Neural progenitor cell (in vitro differentiated cells): ENCODE results near the gene MMP14.

ENCODE experiments used
- EZH2 ChIP-seq: fragments of 200-600 bp; sonication (generic); IDR thresholded peaks from 2 replicates; pipeline ENCODE4 v1.6.1; 2017; ENCODE audit warnings: antibody characterized with exemption, mild to moderate bottlenecking, moderate library complexity
- EZH2phosphoT487 ChIP-seq: fragments of 200-600 bp; sonication (generic); IDR thresholded peaks from 2 replicates; pipeline ENCODE4 v1.6.1; 2017; ENCODE audit warnings: antibody characterized with exemption
- TF ChIP-seq, protein P1 (sequence below): fragments of 200-600 bp; sonication (generic); IDR thresholded peaks from 2 replicates; pipeline ENCODE4 v1.5.1; 2017; ENCODE audit warnings: antibody characterized with exemption, mild to moderate bottlenecking

DNA sequence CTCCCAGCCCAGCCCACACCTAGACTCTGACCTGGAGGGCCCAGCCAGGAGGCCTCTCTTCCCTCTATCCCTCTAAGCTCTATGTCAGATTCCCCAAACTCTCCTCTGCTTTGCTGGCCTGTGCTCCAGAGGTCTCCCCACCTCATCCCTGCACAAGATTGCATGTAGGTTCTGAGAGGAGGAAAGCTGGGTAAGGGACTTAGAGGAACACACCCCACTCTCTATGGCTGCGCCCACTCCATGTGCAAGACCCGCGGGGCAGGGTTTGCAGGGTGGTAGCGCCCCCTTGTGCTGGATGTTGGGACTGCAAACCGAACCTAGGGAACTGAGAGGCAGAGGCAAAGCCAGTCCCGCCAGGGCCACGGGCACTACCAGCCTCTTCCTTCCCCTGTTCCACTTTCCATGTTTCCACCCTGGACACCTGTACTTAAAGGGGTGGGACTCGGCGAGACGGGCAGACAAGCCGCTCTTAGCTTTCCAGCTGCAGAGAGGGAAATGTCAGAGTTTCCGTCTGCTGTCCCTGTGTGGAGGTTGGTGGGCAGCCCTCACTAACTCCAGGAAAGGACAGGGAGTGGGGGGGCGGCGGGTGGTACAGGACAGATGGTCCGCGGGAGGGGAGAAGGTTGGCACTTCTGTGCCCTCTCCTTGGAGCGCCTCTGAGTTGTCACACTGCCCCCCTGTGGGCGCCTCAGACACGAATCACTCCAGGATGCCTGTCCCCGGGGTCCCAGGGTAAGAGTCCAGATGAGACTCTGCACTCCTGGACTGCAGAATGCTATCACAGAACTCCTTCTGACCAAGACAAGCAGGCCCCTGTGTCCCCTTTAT, 16.8 kb downstream of the MMP14 start:
- TF ChIP-seq, protein P1, sequence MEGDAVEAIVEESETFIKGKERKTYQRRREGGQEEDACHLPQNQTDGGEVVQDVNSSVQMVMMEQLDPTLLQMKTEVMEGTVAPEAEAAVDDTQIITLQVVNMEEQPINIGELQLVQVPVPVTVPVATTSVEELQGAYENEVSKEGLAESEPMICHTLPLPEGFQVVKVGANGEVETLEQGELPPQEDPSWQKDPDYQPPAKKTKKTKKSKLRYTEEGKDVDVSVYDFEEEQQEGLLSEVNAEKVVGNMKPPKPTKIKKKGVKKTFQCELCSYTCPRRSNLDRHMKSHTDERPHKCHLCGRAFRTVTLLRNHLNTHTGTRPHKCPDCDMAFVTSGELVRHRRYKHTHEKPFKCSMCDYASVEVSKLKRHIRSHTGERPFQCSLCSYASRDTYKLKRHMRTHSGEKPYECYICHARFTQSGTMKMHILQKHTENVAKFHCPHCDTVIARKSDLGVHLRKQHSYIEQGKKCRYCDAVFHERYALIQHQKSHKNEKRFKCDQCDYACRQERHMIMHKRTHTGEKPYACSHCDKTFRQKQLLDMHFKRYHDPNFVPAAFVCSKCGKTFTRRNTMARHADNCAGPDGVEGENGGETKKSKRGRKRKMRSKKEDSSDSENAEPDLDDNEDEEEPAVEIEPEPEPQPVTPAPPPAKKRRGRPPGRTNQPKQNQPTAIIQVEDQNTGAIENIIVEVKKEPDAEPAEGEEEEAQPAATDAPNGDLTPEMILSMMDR, result peak; percentile 85
- TF ChIP-seq EZH2, result no peak
- no peak for TF ChIP-seq EZH2phosphoT487
